ENCODE data around the gene GTF3C4. TPM values are rescaled to one million over a fixed set of nuclear protein-coding genes. Genes with fewer than 3 reads are reported as not detected.

GTF3C4 gene
- polyA plus RNA-seq, 6 donors from 2014 or later = 3.3 to 4.6 (median 3.9) TPM

DNA sequence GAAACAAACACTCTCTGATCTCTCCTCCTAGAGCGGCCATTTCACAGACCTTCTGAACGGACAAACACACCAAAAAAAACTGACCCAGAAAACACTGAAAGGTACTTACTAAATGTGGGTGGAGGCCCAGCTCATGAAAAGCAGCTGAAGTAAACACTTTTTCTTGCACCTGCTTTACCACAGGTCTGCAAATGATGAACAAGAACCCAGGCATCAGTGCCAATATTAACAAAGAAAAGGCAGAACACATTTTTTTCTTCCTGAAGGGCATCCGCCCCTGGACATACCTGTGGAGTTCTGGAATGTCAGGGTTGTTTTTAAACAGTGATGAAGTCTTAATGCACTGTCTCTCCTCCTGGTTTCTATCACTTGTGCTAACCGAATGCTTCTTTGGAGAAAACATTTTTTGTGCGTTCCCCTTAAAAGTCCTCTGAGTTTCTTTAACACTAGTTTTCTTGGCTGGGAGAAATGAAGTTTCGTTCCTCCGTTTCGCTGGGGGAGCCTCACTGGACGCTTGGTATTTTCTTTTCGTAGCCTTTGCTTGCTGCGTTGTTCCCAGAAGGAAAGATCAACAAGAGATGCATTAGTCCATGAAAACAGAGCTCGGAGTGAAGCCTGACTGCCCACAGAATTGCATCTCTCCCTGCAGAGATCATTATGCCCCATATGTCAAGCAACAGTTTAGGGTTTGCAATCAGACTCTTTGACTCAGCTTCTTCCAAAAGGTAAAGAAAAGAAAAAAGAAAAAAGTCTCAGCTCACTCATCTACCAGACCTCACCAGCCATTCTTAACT, 7.9 kb upstream of the GTF3C4 start:
- Mint-ChIP-seq H3K9me3 (no peaks in the 10 kb centered on the region), H3K27ac (peak overlapping the region in 2 of 6 donors; percentile 12 to 21), H3K4me1 (peaks cover 0 to 2% (median 0%) of the 10 kb centered on the region in 3 donors)

DNA sequence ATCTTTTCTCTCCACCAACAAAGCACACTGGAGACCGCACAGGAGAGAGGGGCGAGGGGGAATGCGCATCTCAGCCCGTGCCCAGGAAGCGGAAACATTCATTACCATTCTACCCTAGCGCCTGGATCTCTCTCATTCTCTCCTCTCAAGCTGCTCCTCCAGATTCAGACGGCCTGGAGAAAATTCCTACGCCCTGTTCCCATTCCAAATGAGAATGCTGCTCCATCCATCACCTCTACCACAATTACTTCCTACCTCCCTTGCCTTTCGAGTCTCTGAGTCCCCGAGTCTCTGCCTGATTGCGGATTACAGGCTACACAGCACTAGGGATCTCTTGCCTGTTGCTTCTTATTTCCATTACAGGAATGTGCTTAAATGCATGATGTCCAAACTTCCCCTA, 7.1 kb upstream of the GTF3C4 start:
- H3K9me3 Mint-ChIP-seq = no peaks in the 10 kb centered on the region
- H3K27me3 Mint-ChIP-seq = no peaks in the 10 kb centered on the region
- no peak overlapping the region for H3K27ac Mint-ChIP-seq
- H3K4me3 Mint-ChIP-seq = no peak overlapping the region
- H3K36me3 Mint-ChIP-seq = peaks cover 0 to 14% of the 10 kb centered on the region in 2 donors
- H3K4me1 Mint-ChIP-seq = peaks cover 4 to 8% (median 4%) of the 10 kb centered on the region in 3 donors
- DNase-seq (no peak), ATAC-seq (ENCODE audit: low read depth in 2 of 2) (no peak)

More for the DNA sequence above, 7.9 kb upstream of the GTF3C4 start:
- ATAC-seq (ENCODE audit: low read depth in 2 of 2) (no peak), DNase-seq (no peak)
- H3K4me3 Mint-ChIP-seq = peak overlapping the region in 1 of 8 donors; percentile 41
- H3K36me3 Mint-ChIP-seq = peaks cover 0 to 15% of the 10 kb centered on the region in 2 donors
- no peaks in the 10 kb centered on the region for H3K27me3 Mint-ChIP-seq

DNA sequence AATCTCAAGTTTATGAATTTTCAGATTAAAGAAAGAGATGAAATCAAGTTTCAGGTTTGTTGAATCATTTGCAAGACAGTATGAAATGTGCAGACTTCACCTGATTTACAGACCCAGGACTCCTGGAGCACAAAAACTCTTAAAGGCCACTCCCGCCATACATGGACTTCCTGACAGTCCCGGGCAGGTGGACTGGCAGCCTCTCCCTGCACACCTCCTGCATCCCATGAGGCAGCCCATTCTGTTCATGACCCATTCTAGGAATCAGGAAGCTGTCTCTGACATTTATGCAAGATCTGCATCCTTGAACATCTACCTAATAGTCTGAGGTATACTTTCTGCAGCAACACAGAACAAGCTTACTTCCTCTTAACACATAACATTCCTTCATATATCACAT, 6.4 kb upstream of the GTF3C4 start:
- Mint-ChIP-seq H3K27me3 (no peaks in the 10 kb centered on the region), H3K27ac (no peak overlapping the region), H3K9me3 (no peaks in the 10 kb centered on the region), H3K36me3 (peaks cover 0 to 7% of the 10 kb centered on the region in 2 donors), H3K4me1 (peaks cover 4 to 16% (median 6%) of the 10 kb centered on the region in 3 donors), H3K4me3 (no peak overlapping the region)
- no peak for DNase-seq
- no peak for ATAC-seq (ENCODE audit: low read depth in 2 of 2)

DNA sequence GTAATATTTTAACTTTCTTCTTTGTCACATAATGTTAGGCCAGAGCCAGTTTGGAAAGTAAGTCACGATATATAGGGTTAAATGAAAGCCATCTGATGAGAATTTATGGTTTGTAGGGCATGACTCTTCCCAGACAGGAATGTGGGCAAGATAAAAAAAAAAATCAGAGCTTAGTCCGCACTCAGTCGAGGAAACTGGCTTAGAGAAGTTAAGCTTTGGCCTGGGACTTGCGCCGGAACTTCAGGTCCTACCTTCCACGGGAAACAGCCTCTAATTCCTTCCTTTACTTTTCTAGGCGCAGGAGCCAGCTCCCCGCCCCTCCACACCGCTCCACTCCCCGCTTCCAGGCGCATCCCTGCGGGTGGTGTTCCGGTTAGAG, 956 bp upstream of the GTF3C4 start:
- peaks cover 29 to 49% (median 37%) of the 10 kb centered on the region in 3 donors for H3K4me1 Mint-ChIP-seq
- no peaks in the 10 kb centered on the region for H3K36me3 Mint-ChIP-seq
- H3K9me3 Mint-ChIP-seq = no peaks in the 10 kb centered on the region
- peak overlapping the region; percentile 49 to 98 (median 96) for H3K27ac Mint-ChIP-seq
- no peak for ATAC-seq (ENCODE audit: low read depth in 2 of 2)
- H3K27me3 Mint-ChIP-seq = no peaks in the 10 kb centered on the region
- DNase-seq = no peak
- peak overlapping the region; percentile 89 to 95 (median 94) for H3K4me3 Mint-ChIP-seq

DNA sequence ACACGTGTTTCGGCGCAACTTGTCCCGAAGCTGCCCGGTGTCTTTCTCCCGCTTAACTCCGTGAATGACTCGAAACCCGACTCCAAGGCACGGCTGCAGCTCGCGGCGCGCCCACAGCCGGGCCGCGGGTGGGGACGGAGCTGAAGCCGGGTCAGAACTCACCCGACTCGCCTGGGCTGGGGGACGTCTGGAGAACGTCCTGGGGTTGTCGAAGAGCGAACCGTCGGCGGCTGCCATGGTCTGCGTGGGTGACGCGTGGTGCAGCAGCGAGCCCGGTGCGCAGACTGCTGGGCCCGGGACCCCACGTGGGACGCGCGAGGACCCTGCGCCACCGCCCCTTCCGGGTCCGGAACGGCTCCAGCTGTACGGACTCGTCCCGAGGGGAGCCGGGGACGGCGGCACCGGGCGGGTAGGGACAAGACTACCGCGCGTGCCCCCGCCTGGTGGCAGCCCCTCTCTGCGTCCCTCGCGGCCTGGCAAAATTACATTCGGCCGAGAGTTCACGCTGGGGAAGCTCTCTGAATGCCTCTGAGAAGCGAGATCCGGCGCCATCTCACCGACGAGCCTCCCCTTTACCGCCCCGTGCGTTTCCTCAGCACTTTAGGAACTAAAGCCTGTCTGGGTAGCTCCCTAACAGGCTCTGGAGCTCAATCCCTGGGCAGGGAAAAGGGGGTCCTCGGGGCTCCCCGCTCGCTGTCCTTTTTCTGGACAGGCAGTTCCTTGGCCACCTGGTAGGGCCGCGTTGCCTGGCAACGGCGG, 387 bp upstream of the GTF3C4 start, which contains the start of gene DDX31:
Gene DDX31 (minus strand): TSS at position 286 of the 759 bp plus-strand sequence. CDS start 49 bp downstream, at position 237.
- peak within 1 kb of the TSS; percentile 89 to 95 (median 94) for H3K4me3 Mint-ChIP-seq

DNA sequence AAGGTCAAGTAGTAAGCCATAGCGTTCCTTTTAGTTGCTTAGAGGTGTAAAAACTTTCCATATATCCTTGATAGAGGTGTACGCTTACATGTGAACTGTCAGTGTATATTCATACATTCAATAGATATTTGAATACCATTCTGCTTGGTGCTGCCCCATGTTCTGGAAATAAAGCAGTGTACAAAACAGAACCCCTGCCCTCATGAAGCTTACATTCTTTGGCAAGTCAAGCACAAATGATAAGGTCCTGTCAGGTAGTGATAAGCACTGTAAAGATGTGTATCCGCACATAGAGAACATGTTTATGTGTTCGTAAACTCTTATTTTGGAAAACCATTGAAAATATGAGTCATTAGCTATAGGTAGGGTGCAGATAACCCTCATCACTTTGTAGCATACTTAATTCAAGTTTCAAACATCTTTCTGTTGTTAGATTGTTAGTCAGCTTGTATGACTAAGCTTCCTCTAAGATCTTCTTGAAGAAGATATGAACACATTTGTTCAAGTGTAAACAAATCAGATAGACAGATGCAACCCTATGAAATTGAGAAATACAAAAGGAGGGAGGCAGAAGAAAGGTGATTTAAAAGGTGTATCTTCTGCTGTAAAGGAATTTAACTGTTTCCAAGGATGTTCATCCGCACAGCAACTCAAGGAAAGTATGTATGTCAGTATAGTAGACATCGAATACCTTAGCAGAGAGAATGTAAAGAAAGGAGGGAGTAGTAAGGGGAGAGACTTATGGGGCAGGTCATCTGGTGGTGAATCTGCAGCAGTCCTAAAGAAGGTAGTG, 1.6 kb downstream of the GTF3C4 start:
- Mint-ChIP-seq H3K9me3 (no peaks in the 10 kb centered on the region), H3K4me1 (peaks cover 34 to 57% (median 38%) of the 10 kb centered on the region in 3 donors)

More for the DNA sequence above, 387 bp upstream of the GTF3C4 start, which contains the start of gene DDX31:
- Mint-ChIP-seq H3K9me3 (no peaks in the 10 kb centered on the region), H3K36me3 (no peaks in the 10 kb centered on the region), H3K27ac (peak within 1 kb of the TSS; percentile 94 to 98 (median 96)), H3K27me3 (no peaks in the 10 kb centered on the region), H3K4me1 (peaks cover 29 to 53% (median 37%) of the 10 kb centered on the region in 3 donors)
- peak; percentile 80 to 83 for ATAC-seq (ENCODE audit: low read depth in 2 of 2)
- peak; percentile 88 for DNase-seq

DNA sequence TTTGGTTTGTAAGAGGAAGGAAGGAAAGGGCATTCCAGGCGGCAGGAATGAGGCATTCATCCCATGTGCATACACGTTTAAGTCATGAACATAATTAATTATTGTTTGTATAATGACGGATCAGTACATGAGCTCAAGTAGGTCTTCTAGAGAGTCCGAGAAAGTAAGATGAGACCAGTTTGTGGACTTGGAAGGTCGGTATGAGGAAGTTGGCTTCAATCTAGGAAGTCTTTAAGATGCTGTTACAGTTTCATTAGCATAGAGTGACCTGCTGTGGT, 2.1 kb downstream of the GTF3C4 start:
- peak overlapping the region in 3 of 8 donors; percentile 7 to 90 (median 89) for H3K4me3 Mint-ChIP-seq
- H3K4me1 Mint-ChIP-seq = peaks cover 39 to 60% (median 43%) of the 10 kb centered on the region in 3 donors
- ATAC-seq (ENCODE audit: low read depth in 2 of 2) (no peak), DNase-seq (no peak)
- H3K9me3 Mint-ChIP-seq = no peaks in the 10 kb centered on the region
- H3K36me3 Mint-ChIP-seq = no peaks in the 10 kb centered on the region
- H3K27me3 Mint-ChIP-seq = no peaks in the 10 kb centered on the region
- peak overlapping the region in 3 of 6 donors; percentile 51 to 97 (median 75) for H3K27ac Mint-ChIP-seq

More for the DNA sequence above, 1.6 kb downstream of the GTF3C4 start:
- H3K36me3 Mint-ChIP-seq = no peaks in the 10 kb centered on the region
- H3K4me3 Mint-ChIP-seq = peak overlapping the region; percentile 89 to 95 (median 94)
- peak overlapping the region; percentile 74 to 98 (median 94) for H3K27ac Mint-ChIP-seq
- no peak for DNase-seq
- H3K27me3 Mint-ChIP-seq = no peaks in the 10 kb centered on the region
- no peak for ATAC-seq (ENCODE audit: low read depth in 2 of 2)

DNA sequence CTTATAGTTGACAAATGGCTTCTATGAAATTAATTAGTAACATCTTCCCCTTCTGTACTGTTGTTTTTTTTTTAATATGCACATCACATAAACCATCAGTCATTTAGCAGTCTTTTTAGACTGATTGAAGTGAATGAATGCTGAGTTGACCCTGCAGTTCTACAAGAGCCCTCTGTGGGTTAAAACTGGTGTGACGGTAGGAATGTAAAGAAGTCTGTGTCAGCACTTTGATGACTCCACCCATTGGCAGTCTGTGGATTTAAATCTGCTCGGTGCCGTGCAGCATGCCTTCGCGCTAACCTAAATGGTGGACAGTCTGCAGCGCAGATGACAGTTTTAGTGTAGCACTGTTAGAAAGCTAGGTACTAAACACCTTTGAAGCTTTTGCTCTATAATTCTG, 3.1 kb downstream of the GTF3C4 start:
- DNase-seq = peak; percentile 9
- Mint-ChIP-seq H3K36me3 (peaks cover 0 to 4% of the 10 kb centered on the region in 2 donors), H3K27ac (peak overlapping the region in 4 of 6 donors; percentile 10 to 90 (median 45)), H3K9me3 (no peaks in the 10 kb centered on the region), H3K27me3 (no peaks in the 10 kb centered on the region), H3K4me3 (peak overlapping the region in 2 of 8 donors; percentile 51 to 76), H3K4me1 (peaks cover 36 to 53% (median 39%) of the 10 kb centered on the region in 3 donors)
- ATAC-seq (ENCODE audit: low read depth in 2 of 2) = no peak

DNA sequence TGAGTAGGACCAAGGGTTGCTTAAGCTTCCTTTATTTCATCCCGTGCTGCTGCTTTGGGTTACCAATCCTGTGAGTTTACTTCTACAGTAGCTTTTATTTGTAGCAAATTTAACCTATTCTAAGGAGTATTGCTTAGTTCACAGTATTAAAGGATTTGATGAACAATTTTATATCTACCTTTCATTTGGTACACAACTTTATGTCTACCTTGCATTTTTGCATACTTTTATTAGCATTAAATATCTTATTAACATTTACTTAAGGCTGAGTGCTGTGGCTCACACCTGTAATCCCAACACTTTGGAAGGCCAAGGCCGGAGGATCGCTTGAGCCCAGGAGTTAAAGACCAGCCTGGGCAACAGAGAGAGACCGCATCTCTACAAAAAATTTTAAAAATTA, 4.2 kb downstream of the GTF3C4 start:
- Mint-ChIP-seq H3K9me3 (no peaks in the 10 kb centered on the region), H3K36me3 (peaks cover 6 to 12% of the 10 kb centered on the region in 2 donors), H3K4me3 (peak overlapping the region in 1 of 8 donors; percentile 38), H3K27ac (peak overlapping the region in 1 of 6 donors; percentile 49), H3K27me3 (no peaks in the 10 kb centered on the region), H3K4me1 (peaks cover 35 to 45% (median 44%) of the 10 kb centered on the region in 3 donors)
- DNase-seq = no peak
- no peak for ATAC-seq (ENCODE audit: low read depth in 2 of 2)

DNA sequence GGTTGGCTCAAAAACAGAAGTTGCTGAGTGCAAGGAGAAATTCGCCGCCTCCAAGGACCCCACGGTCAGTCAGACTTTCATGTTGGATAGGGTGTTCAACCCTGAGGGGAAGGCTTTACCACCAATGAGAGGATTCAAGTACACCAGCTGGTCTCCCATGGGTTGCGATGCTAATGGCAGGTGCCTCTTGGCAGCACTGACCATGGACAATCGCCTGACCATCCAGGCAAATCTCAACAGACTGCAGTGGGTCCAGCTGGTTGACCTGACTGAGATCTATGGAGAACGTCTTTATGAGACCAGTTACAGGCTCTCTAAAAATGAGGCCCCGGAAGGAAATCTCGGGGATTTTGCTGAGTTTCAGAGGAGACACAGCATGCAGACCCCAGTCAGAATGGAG, 7.7 kb downstream of the GTF3C4 start:
- Mint-ChIP-seq H3K4me1 (peaks cover 21 to 28% (median 21%) of the 10 kb centered on the region in 3 donors), H3K9me3 (no peaks in the 10 kb centered on the region), H3K4me3 (no peak overlapping the region), H3K36me3 (peaks cover 8 to 12% of the 10 kb centered on the region in 2 donors), H3K27ac (peak overlapping the region in 1 of 6 donors; percentile 27), H3K27me3 (no peaks in the 10 kb centered on the region)
- no peak for DNase-seq
- ATAC-seq (ENCODE audit: low read depth in 2 of 2) = no peak

DNA sequence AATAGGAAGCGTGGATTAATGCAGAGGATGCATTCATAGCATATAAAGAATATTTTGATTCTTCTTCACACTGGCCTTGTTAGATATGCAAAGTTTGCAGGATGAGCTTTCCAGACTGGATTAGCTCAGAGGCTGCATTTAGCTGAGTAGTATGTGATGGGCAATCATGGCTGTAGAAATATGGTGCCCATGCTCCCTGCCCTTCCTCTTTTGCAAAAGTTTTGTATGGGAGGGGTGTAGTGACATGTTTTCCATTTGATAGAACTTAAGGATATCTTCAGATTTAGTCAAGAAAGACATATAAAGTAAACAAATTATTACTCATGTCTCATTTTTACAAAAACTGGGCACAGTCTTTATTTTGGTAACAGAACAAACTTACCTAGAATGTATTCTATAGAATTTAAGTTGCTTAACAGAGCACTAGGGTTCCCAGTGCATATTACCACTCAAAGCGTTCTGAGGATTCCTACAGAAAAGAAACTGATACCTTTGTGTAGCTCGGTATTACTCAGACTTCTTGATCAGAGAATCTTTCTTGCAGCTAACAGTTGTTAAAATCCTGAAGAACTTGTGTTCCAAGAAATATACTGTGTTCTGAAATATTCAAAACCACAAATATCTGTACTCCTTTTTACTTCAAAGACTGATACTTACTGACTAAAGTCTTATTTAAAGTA, 9.8 kb downstream of the GTF3C4 start:
- Mint-ChIP-seq H3K27me3 (no peaks in the 10 kb centered on the region), H3K36me3 (peaks cover 12 to 21% of the 10 kb centered on the region in 2 donors), H3K4me3 (no peak overlapping the region), H3K27ac (no peak overlapping the region), H3K4me1 (peaks cover 16 to 17% (median 16%) of the 10 kb centered on the region in 3 donors), H3K9me3 (no peaks in the 10 kb centered on the region)
- no peak for DNase-seq
- ATAC-seq (ENCODE audit: low read depth in 2 of 2) = no peak

DNA sequence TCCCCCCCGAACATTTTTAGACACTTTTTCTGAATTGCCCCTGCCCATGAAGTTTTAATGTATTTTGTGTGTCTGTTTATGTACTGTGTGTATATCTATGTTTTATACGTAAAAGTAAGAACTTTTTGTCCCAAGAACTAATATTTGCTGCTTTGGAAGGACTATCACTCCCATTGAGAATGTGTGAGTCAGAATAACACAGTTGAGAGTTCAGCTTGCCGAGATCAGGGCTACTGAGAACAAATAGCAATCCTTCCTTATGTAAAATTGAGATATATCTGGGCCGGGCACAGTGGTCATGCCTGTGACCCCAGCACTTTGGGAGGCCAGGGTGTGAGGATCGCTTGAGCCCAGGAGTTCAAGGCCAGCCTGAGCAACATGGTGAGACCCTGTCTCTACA, 11.3 kb downstream of the GTF3C4 start:
- DNase-seq (no peak), ATAC-seq (ENCODE audit: low read depth in 2 of 2) (no peak)
- Mint-ChIP-seq H3K9me3 (no peaks in the 10 kb centered on the region), H3K4me1 (peaks cover 12 to 16% (median 16%) of the 10 kb centered on the region in 3 donors), H3K27me3 (no peaks in the 10 kb centered on the region), H3K27ac (peak overlapping the region in 1 of 6 donors; percentile 64), H3K36me3 (peaks cover 12 to 26% of the 10 kb centered on the region in 2 donors), H3K4me3 (peak overlapping the region in 1 of 8 donors; percentile 33)

Measured in naive B cell (primary cell).